Tibial artery (tissue), 4 donors: ENCODE measurements around the gene THADA.

Experiments
- DNase-seq, 2 donors: peaks; one replicate each; pipeline ENCODE4 v3.0.0-alpha.2; 2019
- H3K27ac ChIP-seq, 2 donors: fragments of 200-600 bp; sonication (generic) in 1 of 2; 1 replicate in 1 of 2; 2 replicates in 1 of 2; pipeline ENCODE4 v1.5.1; 2018 to 2019; ENCODE audit warnings: mild to moderate bottlenecking in 1 of 2
- H3K27me3 ChIP-seq, 2 donors: fragments of 200-600 bp; sonication (generic) in 1 of 2; one replicate each; pipeline versions ENCODE4 v1.5.1 to v1.6.0; 2016 to 2019
- H3K36me3 ChIP-seq, 3 donors: fragments of 200-600 bp; sonication (generic) in 2 of 3; one replicate each; pipeline ENCODE4 v1.5.1; 2016 to 2019; ENCODE audit warnings: mild to moderate bottlenecking in 2 of 3
- H3K4me1 ChIP-seq, 4 donors: fragments of 200-600 bp; sonication (generic) in 2 of 4; 1 replicate in 3 of 4; 2 replicates in 1 of 4; pipeline ENCODE4 v1.5.1; 2016 to 2019
- H3K4me3 ChIP-seq, 2 donors: fragments of 200-600 bp; sonication (generic) in 1 of 2; 1 replicate in 1 of 2; 2 replicates in 1 of 2; pipeline ENCODE4 v1.5.1; 2018 to 2019; ENCODE audit warnings: mild to moderate bottlenecking in 2 of 2
- H3K9me3 ChIP-seq, 3 donors: fragments of 200-600 bp; sonication (generic) in 1 of 3; one replicate each; pipeline ENCODE4 v1.5.1; 2016 to 2019
- intact Hi-C: fragments of 100-400 bp; cut with DNase I; formaldehyde crosslinking; loops from one replicate; pipeline ENCODE4 v1.15.0; 2023; ENCODE audit warnings: low total_unique reads
- TF ChIP-seq, protein P1 (sequence below), 2 experiments: fragments of 200-600 bp in 1 of 2; fragments of 450-650 bp in 1 of 2; IDR thresholded peaks; one replicate each; pipeline ENCODE4 v1.5.1; 2017 to 2019; ENCODE audit warnings: antibody characterized with exemption in 2 of 2, mild to moderate bottlenecking in 1 of 2, moderate library complexity in 1 of 2

THADA gene

DNA sequence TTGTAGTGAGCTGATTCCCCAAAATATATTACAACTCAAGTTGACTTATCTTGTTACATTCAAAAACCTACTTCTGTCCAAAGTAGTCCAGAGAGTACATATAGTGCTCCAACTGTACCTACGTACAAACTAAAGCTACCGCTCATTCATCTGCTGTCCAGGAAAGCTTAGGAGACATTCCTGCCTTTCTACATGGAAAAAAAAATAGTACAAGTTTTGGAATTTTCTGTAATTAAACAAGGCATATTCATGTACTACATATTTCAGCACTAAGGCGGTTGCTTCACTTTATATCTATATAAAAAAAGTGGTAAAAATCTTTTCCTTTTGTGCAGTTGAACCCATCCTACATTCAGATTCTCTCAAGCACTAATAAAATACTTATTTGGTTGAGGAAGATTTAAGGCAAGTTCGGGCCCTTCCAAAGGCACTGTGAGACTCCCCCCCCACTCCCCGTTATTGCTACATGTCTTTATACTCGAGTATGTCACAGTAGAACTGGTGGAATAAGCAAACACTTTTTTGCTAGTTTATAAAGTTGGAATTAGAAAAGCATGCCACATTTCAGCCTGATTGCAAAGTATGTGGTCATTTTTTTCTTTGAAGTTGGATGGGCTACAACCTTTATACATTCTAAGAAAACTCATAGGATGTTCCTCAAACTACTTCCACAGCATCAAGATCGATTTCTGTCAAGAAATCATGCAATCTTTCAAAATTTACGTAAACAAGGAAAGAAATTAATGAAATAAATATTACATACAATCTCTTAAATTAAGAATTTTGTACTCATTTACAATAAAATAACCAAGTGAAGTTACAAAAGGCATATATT, 373.1 kb downstream of the THADA start:
- Histone ChIP-seq H3K4me3 (peak overlapping the region; percentile 87 to 89), H3K27ac (peak overlapping the region; percentile 96 to 99), H3K9me3 (no peaks in the 10 kb centered on the region), H3K4me1 (peaks cover 0 to 59% (median 38%) of the 10 kb centered on the region in 4 donors), H3K36me3 (peaks cover 29 to 38% (median 37%) of the 10 kb centered on the region in 3 donors), H3K27me3 (no peaks in the 10 kb centered on the region)
- intact Hi-C loops = loop anchor here (10.0 kb wide), 1 partner anchor 148 kb away; no protein-coding TSS in a partner anchor
- TF ChIP-seq, protein P1, sequence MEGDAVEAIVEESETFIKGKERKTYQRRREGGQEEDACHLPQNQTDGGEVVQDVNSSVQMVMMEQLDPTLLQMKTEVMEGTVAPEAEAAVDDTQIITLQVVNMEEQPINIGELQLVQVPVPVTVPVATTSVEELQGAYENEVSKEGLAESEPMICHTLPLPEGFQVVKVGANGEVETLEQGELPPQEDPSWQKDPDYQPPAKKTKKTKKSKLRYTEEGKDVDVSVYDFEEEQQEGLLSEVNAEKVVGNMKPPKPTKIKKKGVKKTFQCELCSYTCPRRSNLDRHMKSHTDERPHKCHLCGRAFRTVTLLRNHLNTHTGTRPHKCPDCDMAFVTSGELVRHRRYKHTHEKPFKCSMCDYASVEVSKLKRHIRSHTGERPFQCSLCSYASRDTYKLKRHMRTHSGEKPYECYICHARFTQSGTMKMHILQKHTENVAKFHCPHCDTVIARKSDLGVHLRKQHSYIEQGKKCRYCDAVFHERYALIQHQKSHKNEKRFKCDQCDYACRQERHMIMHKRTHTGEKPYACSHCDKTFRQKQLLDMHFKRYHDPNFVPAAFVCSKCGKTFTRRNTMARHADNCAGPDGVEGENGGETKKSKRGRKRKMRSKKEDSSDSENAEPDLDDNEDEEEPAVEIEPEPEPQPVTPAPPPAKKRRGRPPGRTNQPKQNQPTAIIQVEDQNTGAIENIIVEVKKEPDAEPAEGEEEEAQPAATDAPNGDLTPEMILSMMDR (IDR thresholded peaks at IDR 0.05) = no peak
- DNase-seq = no peak

DNA sequence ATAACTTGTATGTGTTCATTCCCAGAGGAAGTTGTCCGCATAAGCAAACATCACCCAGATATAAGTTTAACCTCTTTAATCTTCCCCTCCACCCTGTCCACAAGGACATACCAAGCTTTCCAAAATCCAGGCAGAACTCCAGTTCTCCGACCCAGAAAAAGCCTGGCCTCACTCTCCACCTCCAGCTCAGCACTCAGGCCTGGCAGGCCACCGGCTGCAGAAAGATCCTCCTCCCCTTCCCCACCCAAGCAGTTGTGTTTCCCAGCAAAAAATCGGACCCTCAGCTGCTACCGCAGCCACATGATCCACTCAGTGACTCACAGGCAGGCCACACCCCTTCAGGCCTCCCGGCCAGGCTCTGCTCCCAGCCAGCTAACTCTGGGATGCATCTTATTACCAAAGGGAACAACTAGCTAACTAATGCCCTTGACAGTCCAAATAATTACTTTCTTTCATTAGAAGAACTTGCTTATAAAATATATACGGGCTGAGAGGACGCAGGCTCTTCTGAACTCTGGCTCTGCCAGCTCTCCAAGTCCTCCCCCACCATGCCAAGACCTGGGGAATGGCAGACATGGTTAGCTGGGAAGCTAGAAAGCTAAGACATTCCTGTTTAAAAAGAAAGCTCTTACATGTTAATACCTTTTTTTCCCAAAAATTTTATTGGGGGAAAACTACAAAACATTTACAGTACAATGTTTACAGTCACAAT, 373.9 kb downstream of the THADA start:
- intact Hi-C loops = loop anchor here (10.0 kb wide), 1 partner anchor 147 kb away; no protein-coding TSS in a partner anchor
- Histone ChIP-seq H3K9me3 (no peaks in the 10 kb centered on the region), H3K4me3 (peak overlapping the region; percentile 87 to 89), H3K27me3 (no peaks in the 10 kb centered on the region), H3K27ac (peak overlapping the region; percentile 96 to 99), H3K36me3 (peaks cover 29 to 38% (median 37%) of the 10 kb centered on the region in 3 donors), H3K4me1 (peaks cover 0 to 66% (median 41%) of the 10 kb centered on the region in 4 donors)
- DNase-seq = peak; percentile 92 to 95
- TF ChIP-seq, protein P1 (IDR thresholded peaks at IDR 0.05) = no peak

DNA sequence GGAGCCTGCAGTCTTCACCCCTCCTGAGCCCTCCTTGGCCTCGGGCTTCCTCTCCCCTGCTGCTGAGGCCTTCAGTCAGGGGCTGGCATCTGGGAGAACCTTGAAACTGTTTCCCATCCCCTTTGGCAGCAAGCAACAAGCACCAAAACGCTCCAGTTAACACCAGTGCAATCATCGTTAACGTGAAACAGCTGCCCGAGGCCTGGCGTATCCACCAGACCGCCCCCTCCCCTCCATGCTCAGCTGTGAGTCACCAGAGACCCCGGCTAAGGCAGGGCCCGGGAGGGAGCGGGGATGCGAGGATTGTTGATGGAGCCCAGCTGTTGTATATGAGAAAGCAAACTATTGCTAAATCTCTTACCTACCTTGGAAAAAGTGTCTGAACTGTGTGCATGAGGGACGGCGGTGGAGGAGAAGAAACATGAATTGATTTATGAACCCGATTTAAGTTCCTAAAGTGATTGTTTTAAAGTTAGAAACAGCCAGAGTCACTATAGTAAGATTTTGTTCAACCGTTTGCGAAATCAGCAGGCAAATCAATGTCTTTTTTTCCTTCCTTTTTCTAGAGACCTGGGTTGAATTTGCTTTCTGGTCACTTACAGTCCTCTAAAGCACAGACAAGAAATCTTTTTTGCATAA, 374.6 kb downstream of the THADA start:
- H3K4me3 ChIP-seq = peak overlapping the region; percentile 87 to 89
- no peaks in the 10 kb centered on the region for H3K27me3 ChIP-seq
- peaks cover 0 to 73% (median 43%) of the 10 kb centered on the region in 4 donors for H3K4me1 ChIP-seq
- intact Hi-C loops = loop anchor here (10.0 kb wide), 1 partner anchor 146 kb away; no protein-coding TSS in a partner anchor
- DNase-seq = peak; percentile 51 to 77
- H3K27ac ChIP-seq = peak overlapping the region; percentile 96 to 99
- H3K36me3 ChIP-seq = peaks cover 29 to 37% (median 37%) of the 10 kb centered on the region in 3 donors
- H3K9me3 ChIP-seq = no peaks in the 10 kb centered on the region
- TF ChIP-seq, protein P1 (IDR thresholded peaks at IDR 0.05) = no peak

DNA sequence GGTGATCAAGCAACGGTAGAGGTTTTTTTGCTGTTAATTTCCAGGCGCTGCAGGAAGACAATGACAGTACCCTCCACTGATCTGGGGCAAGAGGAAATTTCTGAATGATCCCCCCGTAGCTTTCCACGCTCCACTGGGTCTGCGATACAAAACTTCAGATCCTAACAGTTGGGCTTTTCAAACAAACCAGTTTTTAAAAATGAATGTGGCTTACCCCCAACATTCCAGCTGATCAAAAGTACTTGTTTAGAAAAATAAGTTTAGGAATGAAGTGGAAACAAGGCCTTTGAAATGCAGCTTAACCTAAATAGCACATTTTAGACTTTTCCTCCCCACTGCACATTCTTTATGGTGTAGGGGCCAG, 375.1 kb downstream of the THADA start:
- intact Hi-C loops = loop anchor here (10.0 kb wide), 1 partner anchor 146 kb away; no protein-coding TSS in a partner anchor
- Histone ChIP-seq H3K4me3 (peak overlapping the region; percentile 87 to 89), H3K4me1 (peaks cover 0 to 78% (median 48%) of the 10 kb centered on the region in 4 donors), H3K36me3 (peaks cover 29 to 37% (median 32%) of the 10 kb centered on the region in 3 donors), H3K27me3 (no peaks in the 10 kb centered on the region), H3K27ac (peak overlapping the region; percentile 96 to 99), H3K9me3 (no peaks in the 10 kb centered on the region)
- TF ChIP-seq, protein P1 (IDR thresholded peaks at IDR 0.05) = no peak
- DNase-seq = no peak

DNA sequence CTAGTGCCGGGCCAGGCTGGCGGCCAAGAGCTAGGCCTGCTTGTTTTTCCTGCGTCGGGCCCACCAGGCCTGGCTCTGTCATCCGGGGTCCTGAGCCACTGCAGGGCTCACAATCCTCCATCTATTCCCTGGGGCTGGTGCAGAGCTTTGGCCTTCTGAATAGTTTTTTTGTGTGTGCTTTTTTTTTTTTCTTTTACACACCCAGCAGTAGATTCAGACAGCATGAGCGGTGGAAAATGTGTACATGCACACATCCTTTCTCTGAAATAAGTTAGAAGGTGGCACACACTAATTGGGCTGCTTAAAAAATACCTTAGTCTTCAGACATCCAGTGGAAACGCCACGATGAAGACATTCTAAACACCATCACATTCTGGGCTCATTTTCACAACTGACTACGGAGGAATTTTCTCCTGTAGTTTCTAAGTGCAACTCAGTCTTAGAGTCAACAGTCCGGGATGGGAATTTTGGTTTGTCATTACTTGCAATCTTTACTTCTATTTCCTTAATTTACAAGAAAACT, 375.5 kb downstream of the THADA start:
- peaks cover 0 to 83% (median 50%) of the 10 kb centered on the region in 4 donors for H3K4me1 ChIP-seq
- intact Hi-C loops = loop anchor here (10.0 kb wide), 1 partner anchor 145 kb away; no protein-coding TSS in a partner anchor
- H3K27me3 ChIP-seq = no peaks in the 10 kb centered on the region
- TF ChIP-seq, protein P1 (IDR thresholded peaks at IDR 0.05) = no peak
- H3K9me3 ChIP-seq = no peaks in the 10 kb centered on the region
- peak overlapping the region; percentile 87 to 89 for H3K4me3 ChIP-seq
- peaks cover 27 to 33% (median 27%) of the 10 kb centered on the region in 3 donors for H3K36me3 ChIP-seq
- no peak for DNase-seq
- H3K27ac ChIP-seq = peak overlapping the region; percentile 96 to 99
